H9 (cell line): Measurements from ENCODE around the gene TM7SF3. TPM values are rescaled to one million over a fixed set of nuclear protein-coding genes. Genes with fewer than 3 reads are reported as not detected.

Experiments used
- DNase-seq: peaks from one replicate; pipeline ENCODE4 v3.0.0-alpha.2; 2017
- H2AFZ ChIP-seq: one replicate; pipeline ENCODE4 v1.6.1; 2013; ENCODE audit warnings: mild to moderate bottlenecking, low read length, control low read depth, moderate library complexity
- H2AK5ac ChIP-seq: 2 replicates; pipeline ENCODE4 v1.6.1; 2013; ENCODE audit warnings: low read length, control low read depth, mixed read lengths; ENCODE audit not compliant: insufficient read length
- H2BK120ac ChIP-seq: one replicate; pipeline ENCODE4 v1.6.1; 2013; ENCODE audit warnings: low read depth, mild to moderate bottlenecking, low read length, control low read depth, inconsistent platforms; ENCODE audit not compliant: poor library complexity, severe bottlenecking
- H2BK12ac ChIP-seq: 2 replicates; pipeline ENCODE4 v1.6.1; 2013; ENCODE audit warnings: low read length, control low read depth, mixed read lengths, low read depth; ENCODE audit not compliant: insufficient read length
- H2BK15ac ChIP-seq: 2 replicates; pipeline ENCODE4 v1.6.1; 2013; ENCODE audit warnings: low read depth, low read length, control low read depth
- H2BK20ac ChIP-seq: one replicate; pipeline ENCODE4 v1.6.1; 2013; ENCODE audit warnings: low read depth, mild to moderate bottlenecking, low read length, control low read depth, inconsistent platforms; ENCODE audit not compliant: poor library complexity, severe bottlenecking
- H2BK5ac ChIP-seq: 2 replicates; pipeline ENCODE4 v1.6.1; 2013; ENCODE audit warnings: low read length, control low read depth, mixed read lengths; ENCODE audit not compliant: insufficient read length
- H3K14ac ChIP-seq: 2 replicates; pipeline ENCODE4 v1.6.1; 2013; ENCODE audit warnings: low read length, control low read depth; ENCODE audit not compliant: insufficient read depth
- H3K18ac ChIP-seq: 2 replicates; pipeline ENCODE4 v1.6.1; 2013; ENCODE audit warnings: low read depth, mild to moderate bottlenecking, mixed read lengths, low read length, control low read depth; ENCODE audit not compliant: insufficient read length
- H3K23ac ChIP-seq: 2 replicates; pipeline ENCODE4 v1.6.1; 2013; ENCODE audit warnings: low read length, control low read depth, mixed read lengths, low read depth; ENCODE audit not compliant: insufficient read length
- H3K23me2 ChIP-seq: 2 replicates; pipeline ENCODE4 v1.6.1; 2013; ENCODE audit warnings: low read depth, mild to moderate bottlenecking, mixed read lengths, low read length, control low read depth; ENCODE audit not compliant: insufficient read length, poor library complexity, severe bottlenecking
- H3K27ac ChIP-seq: 2 replicates; pipeline ENCODE4 v1.5.1; 2013; ENCODE audit warnings: low read length, control low read depth, mixed read lengths, low read depth; ENCODE audit not compliant: insufficient read length
- H3K27me3 ChIP-seq: 2 replicates; pipeline ENCODE4 v1.6.1; 2013; ENCODE audit warnings: low read length, control low read depth, inconsistent platforms; ENCODE audit not compliant: insufficient read depth
- H3K4ac ChIP-seq: 2 replicates; pipeline ENCODE4 v1.6.1; 2013; ENCODE audit warnings: low read depth, mild to moderate bottlenecking, control low read depth, inconsistent platforms, low read length, moderate library complexity
- H3K4me1 ChIP-seq: 2 replicates; pipeline ENCODE4 v1.6.1; 2013; ENCODE audit warnings: low read length, control low read depth, inconsistent platforms; ENCODE audit not compliant: insufficient read depth
- H3K4me2 ChIP-seq: 2 replicates; pipeline ENCODE4 v1.6.1; 2013; ENCODE audit warnings: low read length, control low read depth, mixed read lengths; ENCODE audit not compliant: insufficient read length, insufficient read depth
- H3K56ac ChIP-seq: 2 replicates; pipeline ENCODE4 v1.6.1; 2013; ENCODE audit warnings: low read depth, mild to moderate bottlenecking, mixed read lengths, low read length, control low read depth; ENCODE audit not compliant: insufficient read length
- H3K79me1 ChIP-seq: 2 replicates; pipeline ENCODE4 v1.6.1; 2013; ENCODE audit warnings: low read depth, mild to moderate bottlenecking, moderate library complexity, low read length, control low read depth, inconsistent platforms; ENCODE audit not compliant: insufficient read depth, poor library complexity, severe bottlenecking
- H3K79me2 ChIP-seq: 2 replicates; pipeline ENCODE4 v1.6.1; 2013; ENCODE audit warnings: low read length, control low read depth, inconsistent platforms; ENCODE audit not compliant: insufficient read depth
- H3K9ac ChIP-seq: 2 replicates; pipeline ENCODE4 v1.6.1; 2013; ENCODE audit warnings: low read length, control low read depth, mixed read lengths; ENCODE audit not compliant: insufficient read length; ENCODE audit errors: extremely low read depth
- H3K9me3 ChIP-seq: one replicate; pipeline ENCODE4 v1.6.1; 2013; ENCODE audit warnings: low read depth, low read length, inconsistent platforms; ENCODE audit not compliant: control insufficient read depth
- H3T11ph ChIP-seq: one replicate; pipeline ENCODE4 v1.6.1; 2013; ENCODE audit warnings: mild to moderate bottlenecking, low read length, control low read depth, inconsistent platforms
- H4K20me1 ChIP-seq: one replicate; pipeline ENCODE4 v1.6.1; 2013; ENCODE audit not compliant: control insufficient read depth, insufficient read length, insufficient read depth
- H4K5ac ChIP-seq: 2 replicates; pipeline ENCODE4 v1.6.1; 2013; ENCODE audit warnings: low read depth, mild to moderate bottlenecking, mixed read lengths, low read length, control low read depth; ENCODE audit not compliant: insufficient read length
- H4K8ac ChIP-seq: replicated peaks from 2 replicates; pipeline ENCODE4 v1.6.1; 2013; ENCODE audit warnings: low read length, control low read depth, mixed read lengths, low read depth; ENCODE audit not compliant: insufficient read length
- H4K91ac ChIP-seq: 2 replicates; pipeline ENCODE4 v1.6.1; 2013; ENCODE audit warnings: low read depth, mild to moderate bottlenecking, moderate library complexity, mixed read lengths, low read length, control low read depth; ENCODE audit not compliant: insufficient read length
- H3K27ac Mint-ChIP-seq, 3 experiments: 2 replicates in 2 of 3; 3 replicates in 1 of 3; pipeline ENCODE4 v1.8.0; 2020 to 2021; ENCODE audit warnings: mixed read lengths in 3 of 3, mild to moderate bottlenecking in 1 of 3, moderate library complexity in 1 of 3
- H3K27me3 Mint-ChIP-seq: 2 replicates; pipeline ENCODE4 v1.8.0; 2021; ENCODE audit warnings: low read depth, mild to moderate bottlenecking, moderate library complexity, mixed read lengths
- H3K36me3 Mint-ChIP-seq, 3 experiments: 2 replicates in 2 of 3; 3 replicates in 1 of 3; pipeline ENCODE4 v1.8.0; 2020 to 2021; ENCODE audit warnings: low read depth in 3 of 3, mixed read lengths in 3 of 3; ENCODE audit not compliant: insufficient read depth in 1 of 3
- H3K4me1 Mint-ChIP-seq, 2 experiments: 2 replicates each; pipeline ENCODE4 v1.8.0; 2020; ENCODE audit warnings: mixed read lengths in 2 of 2
- H3K4me3 Mint-ChIP-seq, 2 experiments: 2 replicates in 1 of 2; 3 replicates in 1 of 2; pipeline ENCODE4 v1.8.0; 2020 to 2021; ENCODE audit warnings: mild to moderate bottlenecking in 2 of 2, mixed read lengths in 2 of 2, moderate library complexity in 1 of 2
- H3K9me3 Mint-ChIP-seq, 2 experiments: 2 replicates in 1 of 2; 3 replicates in 1 of 2; pipeline ENCODE4 v1.8.0; 2020; ENCODE audit warnings: mild to moderate bottlenecking in 2 of 2, mixed read lengths in 2 of 2, moderate library complexity in 1 of 2
- WGBS: extraction: QIAGEN DNeasy Blood & Tissue Kit; methylation state at CpG from one replicate; pipeline ENCODE4 v1.1.7; 2013; ENCODE audit warnings: missing lambda C conversion rate, low lambda C conversion rate, mixed read lengths; ENCODE audit not compliant: insufficient read length; ENCODE audit errors: extremely low coverage; 5-methylcytosine and 5-hydroxymethylcytosine counted together
- total RNA-seq: library from RNA; stranded (reverse); gene quantifications from 2 replicates; pipeline ENCODE4 v1.2.1, GENCODE V29; 2021
- TF ChIP-seq, protein P1 (sequence below): fragments of 200-600 bp; sonication (generic); conservative IDR thresholded peaks from 3 replicates; pipeline ENCODE4 v1.8.0; 2021; ENCODE audit warnings: antibody characterized with exemption, mild to moderate bottlenecking

TM7SF3 gene
- total RNA-seq, 1 experiment from 2014 or later, result 74.9 TPM

DNA sequence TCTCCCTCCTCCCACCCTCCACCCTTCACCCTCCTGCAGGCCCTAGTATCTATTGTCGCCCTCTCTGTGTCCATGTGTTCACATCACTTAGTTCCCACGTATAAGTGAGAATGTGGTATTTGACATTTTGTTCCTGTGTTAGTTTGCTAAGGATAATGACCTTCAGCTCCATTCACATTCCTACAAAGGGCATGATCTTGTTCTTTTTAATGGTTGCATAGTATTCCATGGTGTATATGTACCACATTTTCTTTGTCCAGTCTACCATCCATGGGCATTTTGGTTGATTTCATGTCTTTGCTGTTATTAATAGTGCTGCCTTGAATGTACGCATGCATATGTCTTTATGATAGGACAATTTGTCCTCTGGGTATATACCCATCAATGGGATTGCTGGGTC is 38.6 kb upstream of the TM7SF3 start:
- H4K20me1 ChIP-seq, result no peaks in the 10 kb centered on the region
- H3K4ac ChIP-seq, result no peak overlapping the region
- TF ChIP-seq, protein P1, sequence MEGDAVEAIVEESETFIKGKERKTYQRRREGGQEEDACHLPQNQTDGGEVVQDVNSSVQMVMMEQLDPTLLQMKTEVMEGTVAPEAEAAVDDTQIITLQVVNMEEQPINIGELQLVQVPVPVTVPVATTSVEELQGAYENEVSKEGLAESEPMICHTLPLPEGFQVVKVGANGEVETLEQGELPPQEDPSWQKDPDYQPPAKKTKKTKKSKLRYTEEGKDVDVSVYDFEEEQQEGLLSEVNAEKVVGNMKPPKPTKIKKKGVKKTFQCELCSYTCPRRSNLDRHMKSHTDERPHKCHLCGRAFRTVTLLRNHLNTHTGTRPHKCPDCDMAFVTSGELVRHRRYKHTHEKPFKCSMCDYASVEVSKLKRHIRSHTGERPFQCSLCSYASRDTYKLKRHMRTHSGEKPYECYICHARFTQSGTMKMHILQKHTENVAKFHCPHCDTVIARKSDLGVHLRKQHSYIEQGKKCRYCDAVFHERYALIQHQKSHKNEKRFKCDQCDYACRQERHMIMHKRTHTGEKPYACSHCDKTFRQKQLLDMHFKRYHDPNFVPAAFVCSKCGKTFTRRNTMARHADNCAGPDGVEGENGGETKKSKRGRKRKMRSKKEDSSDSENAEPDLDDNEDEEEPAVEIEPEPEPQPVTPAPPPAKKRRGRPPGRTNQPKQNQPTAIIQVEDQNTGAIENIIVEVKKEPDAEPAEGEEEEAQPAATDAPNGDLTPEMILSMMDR, result no peak
- WGBS, result no CpG with 5 or more reads among the region's 3 CpGs
- H3K27me3 ChIP-seq, result no peaks in the 10 kb centered on the region
- H3K4me1 Mint-ChIP-seq, result no peaks in the 10 kb centered on the region
- no peak overlapping the region for H3K27ac Mint-ChIP-seq
- no peak overlapping the region for H3K56ac ChIP-seq
- no peak overlapping the region for H4K8ac ChIP-seq
- no peak overlapping the region for H2BK12ac ChIP-seq
- no peak for DNase-seq
- H3K27me3 Mint-ChIP-seq, result no peaks in the 10 kb centered on the region
- H3K9me3 ChIP-seq, result no peaks in the 10 kb centered on the region
- no peak overlapping the region for H3K14ac ChIP-seq
- no peak overlapping the region for H2AK5ac ChIP-seq
- no peak overlapping the region for H3K23ac ChIP-seq
- no peak overlapping the region for H4K91ac ChIP-seq
- H3K4me1 ChIP-seq, result no peaks in the 10 kb centered on the region
- no peak overlapping the region for H2BK5ac ChIP-seq
- no peak overlapping the region for H3K4me3 Mint-ChIP-seq
- no peaks in the 10 kb centered on the region for H3K79me2 ChIP-seq
- H3T11ph ChIP-seq, result no peak overlapping the region
- no peak overlapping the region for H2BK15ac ChIP-seq
- H3K9me3 Mint-ChIP-seq, result no peaks in the 10 kb centered on the region
- H3K79me1 ChIP-seq, result no peaks in the 10 kb centered on the region
- H4K5ac ChIP-seq, result no peak overlapping the region
- no peaks in the 10 kb centered on the region for H3K23me2 ChIP-seq
- H3K36me3 Mint-ChIP-seq, result no peaks in the 10 kb centered on the region
- H2BK120ac ChIP-seq, result no peak overlapping the region
- no peak overlapping the region for H2BK20ac ChIP-seq
- H3K18ac ChIP-seq, result no peak overlapping the region
- no peak overlapping the region for H3K27ac ChIP-seq
- H3K9ac ChIP-seq, result no peak overlapping the region
- H3K4me2 ChIP-seq, result no peak overlapping the region
- no peak overlapping the region for H2AFZ ChIP-seq
